GM12878 (cell line): ENCODE measurements around the gene IMMP2L. TPM values are rescaled to one million over a fixed set of nuclear protein-coding genes. Genes with fewer than 3 reads are reported as not detected.

Experiments
- ATAC-seq: fragments of 200-7000 bp; cut with Tn5 transposase; 3 replicates; pipeline ENCODE4 v1.9.1; 2020; ENCODE audit warnings: mild to moderate bottlenecking, moderate library complexity
- BruUV-seq: library from RNA; stranded (reverse); fragments of 400-500 nt; replicated peaks from 2 replicates; lab custom pipeline; 2021; lab: Mats Ljungman, UMichigan
- CTCF ChIA-PET: fragments of 300-600 bp; sonication (Branson Sonifier 250); formaldehyde crosslinking; extraction: SDS; loops from one replicate; lab custom pipeline; 2021; ENCODE audit warnings: inconsistent platforms; lab: Yijun Ruan, JAX
- POLR2A ChIA-PET: fragments of 350-600 bp; formaldehyde crosslinking; extraction: SDS; loops from one replicate; lab custom pipeline; 2021; ENCODE audit warnings: inconsistent platforms; lab: Charles Lee
- RAD21 ChIA-PET: fragments of 300-600 bp; sonication (Branson Sonifier 250); formaldehyde crosslinking; loops from one replicate; lab custom pipeline; 2023; ENCODE audit warnings: antibody characterized with exemption; ENCODE audit not compliant: unreplicated experiment; lab: Charles Lee
- SMC1A ChIA-PET: fragments of 300-600 bp; sonication (Branson Sonifier 250); formaldehyde crosslinking; loops from one replicate; lab custom pipeline; 2023; ENCODE audit not compliant: unreplicated experiment, uncharacterized antibody; lab: Charles Lee
- DNase-seq: peaks from one replicate; pipeline ENCODE4 v3.0.0-alpha.2; 2011; ENCODE audit warnings: low read depth, low spot score
- FAIRE-seq: peaks from 3 replicates; lab custom pipeline; 2011; peaks lifted over from hg19 to GRCh38; lab: Jason Lieb, UNC
- H2AFZ ChIP-seq: 2 replicates; pipeline ENCODE4 v1.6.0; 2011; ENCODE audit warnings: low read depth, low read length, control low read depth; ENCODE audit not compliant: control insufficient read depth
- H3K27ac ChIP-seq: 2 replicates; pipeline ENCODE4 v1.5.1; 2011; ENCODE audit warnings: control low read depth; ENCODE audit not compliant: control insufficient read depth, insufficient read depth
- H3K27me3 ChIP-seq, 2 experiments: replicated peaks in 1 of 2; 2 replicates each; pipeline versions ENCODE4 v1.6.0 to v1.6.1; 2011; ENCODE audit warnings: low read length in 1 of 2; ENCODE audit not compliant: control insufficient read depth in 2 of 2, insufficient read depth in 2 of 2
- H3K36me3 ChIP-seq, 2 experiments: 2 replicates each; pipeline ENCODE4 v1.5.1; 2011; ENCODE audit warnings: low read length in 1 of 2; ENCODE audit not compliant: control insufficient read depth in 2 of 2, insufficient read depth in 2 of 2
- H3K4me1 ChIP-seq: 2 replicates; pipeline ENCODE4 v1.6.1; 2011; ENCODE audit warnings: mild to moderate bottlenecking, low read length, moderate library complexity, mixed read lengths; ENCODE audit not compliant: control insufficient read depth, insufficient read depth
- H3K4me2 ChIP-seq: 2 replicates; pipeline ENCODE4 v1.6.0; 2011; ENCODE audit warnings: control low read depth; ENCODE audit not compliant: control insufficient read depth, insufficient read depth
- H3K4me3 ChIP-seq: fragments of 200-600 bp; sonication (generic); 2 replicates; pipeline ENCODE4 v1.5.1; 2016
- H3K79me2 ChIP-seq: 2 replicates; pipeline ENCODE4 v1.6.0; 2011; ENCODE audit warnings: low read length; ENCODE audit not compliant: control insufficient read depth, insufficient read depth
- H3K9ac ChIP-seq: 2 replicates; pipeline ENCODE4 v1.8.0; 2011; ENCODE audit warnings: low read length, control low read depth, mixed read lengths; ENCODE audit not compliant: control insufficient read depth, insufficient read depth
- H3K9me3 ChIP-seq: replicated peaks from 3 replicates; pipeline ENCODE4 v1.5.1; 2011; ENCODE audit warnings: mild to moderate bottlenecking, low read length; ENCODE audit not compliant: control insufficient read depth, insufficient read depth
- H4K20me1 ChIP-seq: 2 replicates; pipeline ENCODE4 v1.6.0; 2011; ENCODE audit not compliant: control insufficient read depth, insufficient read depth
- HDAC6 ChIP-seq: fragments of 200-600 bp; sonication (generic); IDR thresholded peaks from one replicate; pipeline ENCODE4 v1.8.0; 2017; ENCODE audit warnings: antibody characterized with exemption; ENCODE audit not compliant: unreplicated experiment
- HDGF ChIP-seq: fragments of 450-650 bp; IDR thresholded peaks from 2 replicates; pipeline ENCODE4 v1.6.1; 2016; ENCODE audit warnings: antibody characterized with exemption
- MXI1 ChIP-seq: fragments of 150-350 bp; IDR thresholded peaks from 2 replicates; pipeline ENCODE4 v1.6.1; 2011; ENCODE audit warnings: low read depth, mild to moderate bottlenecking, inconsistent platforms, low read length, improper control_type of control experiment
- NBN ChIP-seq: fragments of 450-650 bp; IDR thresholded peaks from 2 replicates; pipeline ENCODE4 v1.6.1; 2016
- NR2F1 ChIP-seq: fragments of 450-650 bp; conservative IDR thresholded peaks from 2 replicates; pipeline ENCODE4 v1.6.1; 2017; ENCODE audit warnings: mild to moderate bottlenecking
- RBBP5 ChIP-seq: fragments of 200-600 bp; sonication (generic); conservative IDR thresholded peaks from 2 replicates; pipeline ENCODE4 v1.6.1; 2016
- SMAD5 ChIP-seq: IDR thresholded peaks from 2 replicates; pipeline ENCODE4 v1.6.1; 2016; ENCODE audit warnings: antibody characterized with exemption, low read depth
- ZNF384 ChIP-seq: IDR thresholded peaks from 2 replicates; pipeline ENCODE4 v1.6.1; 2012; ENCODE audit warnings: low read depth, mild to moderate bottlenecking, low read length, improper control_type of control experiment, borderline replicate concordance
- WGBS: methylation state at CpG from one replicate; pipeline ENCODE4 v1.1.6; 2016; ENCODE audit warnings: low lambda C conversion rate; ENCODE audit not compliant: insufficient replicate concordance, insufficient coverage; ENCODE audit errors: missing lambda C conversion rate; 5-methylcytosine and 5-hydroxymethylcytosine counted together
- in situ Hi-C: fragments of 300-500 bp; cut with MboI; formaldehyde crosslinking; loops from 9 replicates; pipeline ENCODE4 v1.14.3; 2018; ENCODE audit warnings: mixed read lengths
- intact Hi-C: fragments of 100-400 bp; cut with micrococcal nuclease; formaldehyde crosslinking; loops from one replicate; pipeline ENCODE4 v1.14.2; 2022; ENCODE audit not compliant: unreplicated experiment
- polyA plus RNA-seq, 11 experiments: library from polyadenylated mRNA; depleted of rRNA in 4 of 11; unstranded in 6 of 11; stranded (reverse) in 5 of 11; fragments of >200 nt; fragmentation: Nextera tagmentation in 4 of 11; fragmentation: Illumina TruSeq in 1 of 11; extraction: Ambion mirVana in 4 of 11; extraction: Trizol in 1 of 11; gene quantifications; 1 replicate in 1 of 11; 2 replicates in 10 of 11; pipeline versions ENCODE4 v1.2.1 to v1.2.3, GENCODE V29; 2011 to 2016; ENCODE audit warnings: inconsistent platforms in 2 of 11, missing spikeins in 2 of 11, low read depth in 1 of 11
- total RNA-seq, 4 experiments: library from RNA; depleted of rRNA in 3 of 4; stranded (reverse); fragments of >200 nt in 3 of 4; fragmentation: Illumina TruSeq in 1 of 4; extraction: Trizol in 1 of 4; gene quantifications; 2 replicates each; pipeline versions ENCODE4 v1.2.1 to v1.2.3, GENCODE V29; 2013 to 2021
- TF ChIP-seq, protein P1 (sequence below): IDR thresholded peaks from 2 replicates; pipeline ENCODE4 v1.6.1; 2011; ENCODE audit warnings: mild to moderate bottlenecking, low read depth, low read length, moderate library complexity; ENCODE audit not compliant: insufficient replicate concordance
- TF ChIP-seq, protein P2 (sequence below): fragments of 450-650 bp; formaldehyde crosslinking; IDR thresholded peaks from 2 replicates; pipeline ENCODE4 v1.4.0; 2020; ENCODE audit warnings: mild to moderate bottlenecking, moderate library complexity
- TF ChIP-seq, protein P3 (sequence below): fragments of 450-650 bp; IDR thresholded peaks from 2 replicates; pipeline ENCODE4 v1.6.1; 2017; ENCODE audit warnings: mild to moderate bottlenecking, moderate library complexity

IMMP2L gene
- total and polyA plus RNA-seq, 10 of the 15 experiments (the other 5 are each of a cell fraction or from before 2014, with no cell fraction given), result 12.6 to 46.3 (median 19.6) TPM

DNA sequence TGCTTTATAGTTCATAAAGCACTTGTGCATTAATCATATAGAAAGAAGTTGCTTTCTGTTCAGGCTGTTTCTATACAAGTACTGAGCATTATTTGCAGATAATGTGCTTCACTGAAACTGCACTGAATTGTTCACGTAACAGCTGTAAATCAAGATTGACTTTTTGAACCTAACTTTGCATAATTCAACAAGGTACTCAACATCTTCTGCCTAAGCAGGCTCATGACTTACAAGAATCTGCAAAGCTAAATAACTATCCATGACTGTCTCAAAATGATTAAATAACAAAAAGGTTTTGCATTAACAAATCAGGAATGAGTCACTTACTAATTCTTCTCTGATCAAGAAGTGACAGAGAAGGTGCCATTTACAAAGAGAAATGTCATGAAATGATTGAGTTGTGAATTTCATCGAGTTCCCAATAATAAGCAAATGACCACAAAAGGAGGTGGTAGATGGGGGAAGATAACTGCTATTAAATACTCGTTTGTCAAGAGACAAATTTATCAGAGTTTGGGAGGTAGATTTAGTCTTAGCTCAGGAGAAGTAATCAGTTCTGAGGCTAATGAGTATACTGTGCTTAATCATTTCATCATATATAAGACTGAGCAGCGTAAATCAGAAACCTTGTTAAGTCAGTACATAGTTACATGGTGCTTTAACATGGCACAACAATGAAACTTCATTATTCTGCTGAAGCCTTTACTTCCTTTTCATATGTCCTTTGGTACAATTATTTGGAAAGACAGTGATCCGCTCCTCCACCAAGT, 632.6 kb downstream of the IMMP2L start:
- no peaks in the 10 kb centered on the region for H4K20me1 ChIP-seq
- no peaks in the 10 kb centered on the region for H3K4me1 ChIP-seq
- SMC1A ChIA-PET, result no interaction called here
- CTCF ChIA-PET, result interaction anchor here (1.1 kb wide), 1 partner anchor 14 kb away, joined by 3 read pairs; no protein-coding TSS in a partner anchor
- RAD21 ChIA-PET, result no interaction called here
- H3K9ac ChIP-seq, result no peak overlapping the region
- in situ Hi-C loops (no loop called here), intact Hi-C loops (no loop called here)
- H3K36me3 ChIP-seq, result no peaks in the 10 kb centered on the region
- H3K4me2 ChIP-seq, result no peak overlapping the region
- POLR2A ChIA-PET, result no interaction called here
- no peaks in the 10 kb centered on the region for H3K27me3 ChIP-seq
- H3K79me2 ChIP-seq, result no peaks in the 10 kb centered on the region
- ATAC-seq, result no peak
- FAIRE-seq, result no peak
- BruUV-seq, result no TSS peak
- no peak overlapping the region for H3K4me3 ChIP-seq
- 32% methylated on average over 5 of the region's 5 CpGs for WGBS
- no peak for DNase-seq
- H2AFZ ChIP-seq, result no peak overlapping the region
- H3K27ac ChIP-seq, result no peak overlapping the region
- no peaks in the 10 kb centered on the region for H3K9me3 ChIP-seq
- TF ChIP-seq SMAD5 (no peak), MXI1 (no peak), ZNF384 (no peak), HDGF (no peak), RBBP5 (no peak), NBN (no peak), HDAC6 (no peak), NR2F1 (no peak)
- TF ChIP-seq, protein P1, sequence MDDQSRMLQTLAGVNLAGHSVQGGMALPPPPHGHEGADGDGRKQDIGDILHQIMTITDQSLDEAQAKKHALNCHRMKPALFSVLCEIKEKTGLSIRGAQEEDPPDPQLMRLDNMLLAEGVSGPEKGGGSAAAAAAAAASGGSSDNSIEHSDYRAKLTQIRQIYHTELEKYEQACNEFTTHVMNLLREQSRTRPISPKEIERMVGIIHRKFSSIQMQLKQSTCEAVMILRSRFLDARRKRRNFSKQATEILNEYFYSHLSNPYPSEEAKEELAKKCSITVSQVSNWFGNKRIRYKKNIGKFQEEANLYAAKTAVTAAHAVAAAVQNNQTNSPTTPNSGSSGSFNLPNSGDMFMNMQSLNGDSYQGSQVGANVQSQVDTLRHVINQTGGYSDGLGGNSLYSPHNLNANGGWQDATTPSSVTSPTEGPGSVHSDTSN, result no peak
- TF ChIP-seq, protein P2, sequence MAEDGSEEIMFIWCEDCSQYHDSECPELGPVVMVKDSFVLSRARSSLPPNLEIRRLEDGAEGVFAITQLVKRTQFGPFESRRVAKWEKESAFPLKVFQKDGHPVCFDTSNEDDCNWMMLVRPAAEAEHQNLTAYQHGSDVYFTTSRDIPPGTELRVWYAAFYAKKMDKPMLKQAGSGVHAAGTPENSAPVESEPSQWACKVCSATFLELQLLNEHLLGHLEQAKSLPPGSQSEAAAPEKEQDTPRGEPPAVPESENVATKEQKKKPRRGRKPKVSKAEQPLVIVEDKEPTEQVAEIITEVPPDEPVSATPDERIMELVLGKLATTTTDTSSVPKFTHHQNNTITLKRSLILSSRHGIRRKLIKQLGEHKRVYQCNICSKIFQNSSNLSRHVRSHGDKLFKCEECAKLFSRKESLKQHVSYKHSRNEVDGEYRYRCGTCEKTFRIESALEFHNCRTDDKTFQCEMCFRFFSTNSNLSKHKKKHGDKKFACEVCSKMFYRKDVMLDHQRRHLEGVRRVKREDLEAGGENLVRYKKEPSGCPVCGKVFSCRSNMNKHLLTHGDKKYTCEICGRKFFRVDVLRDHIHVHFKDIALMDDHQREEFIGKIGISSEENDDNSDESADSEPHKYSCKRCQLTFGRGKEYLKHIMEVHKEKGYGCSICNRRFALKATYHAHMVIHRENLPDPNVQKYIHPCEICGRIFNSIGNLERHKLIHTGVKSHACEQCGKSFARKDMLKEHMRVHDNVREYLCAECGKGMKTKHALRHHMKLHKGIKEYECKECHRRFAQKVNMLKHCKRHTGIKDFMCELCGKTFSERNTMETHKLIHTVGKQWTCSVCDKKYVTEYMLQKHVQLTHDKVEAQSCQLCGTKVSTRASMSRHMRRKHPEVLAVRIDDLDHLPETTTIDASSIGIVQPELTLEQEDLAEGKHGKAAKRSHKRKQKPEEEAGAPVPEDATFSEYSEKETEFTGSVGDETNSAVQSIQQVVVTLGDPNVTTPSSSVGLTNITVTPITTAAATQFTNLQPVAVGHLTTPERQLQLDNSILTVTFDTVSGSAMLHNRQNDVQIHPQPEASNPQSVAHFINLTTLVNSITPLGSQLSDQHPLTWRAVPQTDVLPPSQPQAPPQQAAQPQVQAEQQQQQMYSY (CRISPR knock-in tag), result no peak
- TF ChIP-seq, protein P3, sequence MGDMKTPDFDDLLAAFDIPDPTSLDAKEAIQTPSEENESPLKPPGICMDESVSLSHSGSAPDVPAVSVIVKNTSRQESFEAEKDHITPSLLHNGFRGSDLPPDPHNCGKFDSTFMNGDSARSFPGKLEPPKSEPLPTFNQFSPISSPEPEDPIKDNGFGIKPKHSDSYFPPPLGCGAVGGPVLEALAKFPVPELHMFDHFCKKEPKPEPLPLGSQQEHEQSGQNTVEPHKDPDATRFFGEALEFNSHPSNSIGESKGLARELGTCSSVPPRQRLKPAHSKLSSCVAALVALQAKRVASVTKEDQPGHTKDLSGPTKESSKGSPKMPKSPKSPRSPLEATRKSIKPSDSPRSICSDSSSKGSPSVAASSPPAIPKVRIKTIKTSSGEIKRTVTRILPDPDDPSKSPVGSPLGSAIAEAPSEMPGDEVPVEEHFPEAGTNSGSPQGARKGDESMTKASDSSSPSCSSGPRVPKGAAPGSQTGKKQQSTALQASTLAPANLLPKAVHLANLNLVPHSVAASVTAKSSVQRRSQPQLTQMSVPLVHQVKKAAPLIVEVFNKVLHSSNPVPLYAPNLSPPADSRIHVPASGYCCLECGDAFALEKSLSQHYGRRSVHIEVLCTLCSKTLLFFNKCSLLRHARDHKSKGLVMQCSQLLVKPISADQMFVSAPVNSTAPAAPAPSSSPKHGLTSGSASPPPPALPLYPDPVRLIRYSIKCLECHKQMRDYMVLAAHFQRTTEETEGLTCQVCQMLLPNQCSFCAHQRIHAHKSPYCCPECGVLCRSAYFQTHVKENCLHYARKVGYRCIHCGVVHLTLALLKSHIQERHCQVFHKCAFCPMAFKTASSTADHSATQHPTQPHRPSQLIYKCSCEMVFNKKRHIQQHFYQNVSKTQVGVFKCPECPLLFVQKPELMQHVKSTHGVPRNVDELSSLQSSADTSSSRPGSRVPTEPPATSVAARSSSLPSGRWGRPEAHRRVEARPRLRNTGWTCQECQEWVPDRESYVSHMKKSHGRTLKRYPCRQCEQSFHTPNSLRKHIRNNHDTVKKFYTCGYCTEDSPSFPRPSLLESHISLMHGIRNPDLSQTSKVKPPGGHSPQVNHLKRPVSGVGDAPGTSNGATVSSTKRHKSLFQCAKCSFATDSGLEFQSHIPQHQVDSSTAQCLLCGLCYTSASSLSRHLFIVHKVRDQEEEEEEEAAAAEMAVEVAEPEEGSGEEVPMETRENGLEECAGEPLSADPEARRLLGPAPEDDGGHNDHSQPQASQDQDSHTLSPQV, result no peak
